ENCODE measurements around the gene GNA15.

DNA sequence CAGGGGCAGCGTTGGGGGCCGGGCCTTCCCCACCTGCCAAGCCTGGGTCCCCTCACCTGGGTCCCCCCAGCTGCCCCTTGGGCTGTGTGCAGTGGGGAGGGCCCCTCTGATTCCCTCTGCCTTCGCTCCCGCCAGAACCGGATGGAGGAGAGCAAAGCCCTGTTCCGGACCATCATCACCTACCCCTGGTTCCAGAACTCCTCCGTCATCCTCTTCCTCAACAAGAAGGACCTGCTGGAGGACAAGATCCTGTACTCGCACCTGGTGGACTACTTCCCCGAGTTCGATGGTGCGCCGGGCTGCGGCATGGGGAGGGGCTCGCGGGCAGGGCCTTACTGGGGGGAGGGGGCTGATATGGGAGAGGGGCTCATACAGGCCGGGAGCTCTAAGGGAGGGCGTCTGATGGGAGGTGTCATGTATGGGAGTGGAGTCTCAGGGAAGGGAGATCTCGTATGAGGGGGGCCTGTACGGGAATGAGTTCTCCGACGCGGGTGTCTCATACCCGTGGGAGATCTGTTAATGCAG, 16.7 kb upstream of the GNA15 start:
- TF ChIP-seq, protein P1, sequence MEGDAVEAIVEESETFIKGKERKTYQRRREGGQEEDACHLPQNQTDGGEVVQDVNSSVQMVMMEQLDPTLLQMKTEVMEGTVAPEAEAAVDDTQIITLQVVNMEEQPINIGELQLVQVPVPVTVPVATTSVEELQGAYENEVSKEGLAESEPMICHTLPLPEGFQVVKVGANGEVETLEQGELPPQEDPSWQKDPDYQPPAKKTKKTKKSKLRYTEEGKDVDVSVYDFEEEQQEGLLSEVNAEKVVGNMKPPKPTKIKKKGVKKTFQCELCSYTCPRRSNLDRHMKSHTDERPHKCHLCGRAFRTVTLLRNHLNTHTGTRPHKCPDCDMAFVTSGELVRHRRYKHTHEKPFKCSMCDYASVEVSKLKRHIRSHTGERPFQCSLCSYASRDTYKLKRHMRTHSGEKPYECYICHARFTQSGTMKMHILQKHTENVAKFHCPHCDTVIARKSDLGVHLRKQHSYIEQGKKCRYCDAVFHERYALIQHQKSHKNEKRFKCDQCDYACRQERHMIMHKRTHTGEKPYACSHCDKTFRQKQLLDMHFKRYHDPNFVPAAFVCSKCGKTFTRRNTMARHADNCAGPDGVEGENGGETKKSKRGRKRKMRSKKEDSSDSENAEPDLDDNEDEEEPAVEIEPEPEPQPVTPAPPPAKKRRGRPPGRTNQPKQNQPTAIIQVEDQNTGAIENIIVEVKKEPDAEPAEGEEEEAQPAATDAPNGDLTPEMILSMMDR (IDR thresholded peaks at IDR 0.05), result no peak
- TF ChIP-seq EP300 (IDR thresholded peaks at IDR 0.05), result no peak
